Gastroesophageal sphincter (tissue), 3 donors: Measurements from ENCODE around the gene KLHL26.

Source experiments
- POLR2A ChIP-seq, 2 donors: fragments of 450-650 bp; IDR thresholded peaks; one replicate each; pipeline ENCODE4 v1.6.1; 2017; ENCODE audit warnings: antibody characterized with exemption in 2 of 2, mild to moderate bottlenecking in 2 of 2, moderate library complexity in 1 of 2
- TF ChIP-seq, protein P1 (sequence below), 4 experiments: fragments of 200-600 bp in 2 of 4; fragments of 450-650 bp in 2 of 4; sonication (generic) in 1 of 4; IDR thresholded peaks; one replicate each; pipeline ENCODE4 v1.5.1; 2017 to 2019; ENCODE audit warnings: antibody characterized with exemption in 4 of 4, mild to moderate bottlenecking in 2 of 4, moderate library complexity in 2 of 4

DNA sequence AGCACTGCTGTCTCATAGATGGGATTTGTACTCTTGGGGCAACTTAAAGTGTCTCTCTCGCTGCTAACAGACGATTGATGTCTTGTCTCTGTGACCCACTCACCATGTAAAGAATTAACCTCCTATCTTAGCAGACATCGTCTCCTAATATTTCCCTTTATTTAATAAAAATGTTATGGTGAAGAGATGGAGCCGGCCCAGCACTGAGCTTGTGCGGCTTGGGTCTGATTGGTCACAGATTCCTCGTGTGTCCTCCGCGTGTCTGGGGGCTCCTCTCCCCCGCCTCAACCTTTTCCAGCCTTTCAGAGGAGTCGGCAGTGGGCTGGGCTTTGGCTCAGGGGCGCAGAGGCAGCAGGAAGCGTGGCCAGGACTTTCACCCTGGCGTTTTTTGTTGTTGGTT lies 33.5 kb downstream of the KLHL26 start:
- TF ChIP-seq, protein P1, sequence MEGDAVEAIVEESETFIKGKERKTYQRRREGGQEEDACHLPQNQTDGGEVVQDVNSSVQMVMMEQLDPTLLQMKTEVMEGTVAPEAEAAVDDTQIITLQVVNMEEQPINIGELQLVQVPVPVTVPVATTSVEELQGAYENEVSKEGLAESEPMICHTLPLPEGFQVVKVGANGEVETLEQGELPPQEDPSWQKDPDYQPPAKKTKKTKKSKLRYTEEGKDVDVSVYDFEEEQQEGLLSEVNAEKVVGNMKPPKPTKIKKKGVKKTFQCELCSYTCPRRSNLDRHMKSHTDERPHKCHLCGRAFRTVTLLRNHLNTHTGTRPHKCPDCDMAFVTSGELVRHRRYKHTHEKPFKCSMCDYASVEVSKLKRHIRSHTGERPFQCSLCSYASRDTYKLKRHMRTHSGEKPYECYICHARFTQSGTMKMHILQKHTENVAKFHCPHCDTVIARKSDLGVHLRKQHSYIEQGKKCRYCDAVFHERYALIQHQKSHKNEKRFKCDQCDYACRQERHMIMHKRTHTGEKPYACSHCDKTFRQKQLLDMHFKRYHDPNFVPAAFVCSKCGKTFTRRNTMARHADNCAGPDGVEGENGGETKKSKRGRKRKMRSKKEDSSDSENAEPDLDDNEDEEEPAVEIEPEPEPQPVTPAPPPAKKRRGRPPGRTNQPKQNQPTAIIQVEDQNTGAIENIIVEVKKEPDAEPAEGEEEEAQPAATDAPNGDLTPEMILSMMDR (IDR thresholded peaks at IDR 0.05): no peak
- TF ChIP-seq POLR2A (IDR thresholded peaks at IDR 0.05): no peak
